ENCODE data around the gene PIM1. TPM values are rescaled to one million over a fixed set of nuclear protein-coding genes. Genes with fewer than 3 reads are reported as not detected.

PIM1 gene
- total and polyA plus RNA-seq, 9 of the 15 experiments (the other 6 are each of a cell fraction or from before 2014, with no cell fraction given): 19.0 to 789 (median 212) TPM

DNA sequence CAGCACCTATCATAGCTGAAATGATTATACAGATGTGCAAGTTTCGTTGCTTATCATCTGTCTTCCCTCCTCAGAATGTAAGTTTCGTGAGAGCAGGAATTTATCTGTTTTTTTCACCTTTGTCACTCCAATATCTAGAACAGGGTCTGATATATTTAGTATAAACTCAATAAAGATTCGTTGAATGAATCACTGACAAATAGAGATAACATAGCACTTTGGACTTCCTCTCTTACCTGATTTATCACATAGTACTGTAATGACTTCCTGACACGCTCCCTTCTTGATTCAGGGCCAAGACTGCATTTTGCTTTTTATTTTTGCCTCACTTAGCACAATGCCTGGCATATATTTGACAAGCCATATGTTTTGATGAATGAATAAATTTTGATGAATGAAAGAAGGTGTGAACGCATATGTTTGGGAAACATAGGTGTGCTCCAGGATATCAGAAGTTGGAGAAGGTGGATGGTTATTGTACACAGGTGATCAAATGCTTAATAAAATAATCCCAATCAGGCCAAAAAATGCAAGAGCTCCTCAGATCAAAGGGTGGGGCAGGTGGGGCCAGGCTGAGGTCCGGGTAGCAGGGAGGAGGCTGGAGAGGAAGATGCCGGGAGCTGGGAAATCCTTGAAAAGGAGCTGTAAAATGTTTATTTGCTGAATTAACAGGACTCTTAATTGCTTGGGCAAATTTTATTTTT is 33.0 kb downstream of the PIM1 start (continued):
- TF ChIP-seq ZNF778 (CRISPR knock-in tag; IDR thresholded peaks at IDR 0.05): no peak
- TF ChIP-seq SMARCC2 (IDR thresholded peaks at IDR 0.05; ENCODE audit: low read depth): no peak
- TF ChIP-seq ZNF583 (CRISPR knock-in tag; IDR thresholded peaks at IDR 0.05): no peak

DNA sequence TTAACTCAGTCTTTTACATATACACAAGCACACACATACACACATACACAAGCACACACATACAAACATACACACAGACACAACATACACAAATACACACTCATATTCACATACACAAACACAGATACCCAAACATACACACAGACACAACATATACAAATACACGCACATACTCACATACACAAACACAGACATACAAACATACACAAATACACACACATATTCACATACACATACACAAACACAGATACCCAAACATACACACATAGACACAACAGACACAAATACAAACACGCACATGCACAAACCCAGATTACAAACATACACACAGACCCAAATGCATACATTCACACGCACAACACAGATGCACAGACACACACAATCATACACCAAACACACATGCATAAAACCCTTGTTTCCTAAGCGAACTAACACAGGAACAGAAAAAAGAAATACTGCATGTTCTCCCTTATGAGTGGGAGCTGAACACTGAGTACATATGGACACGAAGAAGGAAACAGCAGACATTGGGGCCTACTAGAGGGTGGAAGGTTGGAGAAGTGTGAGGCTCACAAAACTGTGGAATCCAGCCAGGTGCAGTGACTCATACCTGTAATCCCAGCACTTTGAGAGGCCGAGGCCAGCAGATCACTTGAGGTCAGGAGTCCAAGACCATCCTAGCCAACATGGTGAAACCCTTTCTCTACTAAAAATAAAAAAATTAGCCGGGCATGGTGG is 34.2 kb downstream of the PIM1 start:
- Histone ChIP-seq H3K4me3 (no peak overlapping the region), H3K79me2 (ENCODE audit: control insufficient read depth, insufficient read depth, low read length) (peaks cover 7% of the 10 kb centered on the region; the same call in 1 of the 3 replicates), H3K9ac (ENCODE audit: insufficient read depth in 1 of 2, low read depth in 2 of 2, low read length in 2 of 2) (peak overlapping the region in 1 of 2 experiments; percentile 65; a peak in 2 of 4 replicates), H3K9me1 (ENCODE audit: control insufficient read depth, insufficient read depth, low read length) (no peaks in the 10 kb centered on the region), H3K9me3 (replicated peaks; ENCODE audit: control insufficient read depth, insufficient read depth, low read depth, low read length) (no peaks in the 10 kb centered on the region), H3K27me3 (ENCODE audit: control insufficient read depth in 2 of 2, insufficient read depth in 2 of 2, low read length in 2 of 2) (no peaks in the 10 kb centered on the region), H3K27ac (ENCODE audit: extremely low read depth, low read depth, low read length) (peak overlapping the region; percentile 83), H3K4me2 (ENCODE audit: insufficient read depth, low read length) (peak overlapping the region; percentile 42; the same call in 1 of the 2 replicates), H3K36me3 (ENCODE audit: control insufficient read depth, insufficient read depth, low read length) (no peaks in the 10 kb centered on the region; the same call in 2 of the 3 replicates), H2AFZ (ENCODE audit: low read depth, low read length) (peak overlapping the region; percentile 63), H4K20me1 (replicated peaks; ENCODE audit: control insufficient read depth, insufficient read depth, low read length) (no peaks in the 10 kb centered on the region), H3K4me1 (replicated peaks in 1 of 2; ENCODE audit: control insufficient read depth in 2 of 2, insufficient read depth in 2 of 2, low read length in 2 of 2) (peaks cover 60 to 72% of the 10 kb centered on the region in 2 experiments)
- 37% methylated on average over 7 of the region's 7 CpGs for WGBS (ENCODE audit: insufficient coverage, low coverage, missing lambda C conversion rate)
- in situ Hi-C loops (cut with MboI) (loop anchor here (10.0 kb wide), 1 partner anchor 149 kb away; no protein-coding TSS in a partner anchor), intact Hi-C loops (cut with micrococcal nuclease) (no loop called here)
- POLR2A ChIA-PET: interaction anchor here (0.5 to 2.2 kb wide), 6 partner anchors 10 to 223 kb away, joined by 3 to 7 read pairs (median 4); no protein-coding TSS in a partner anchor
- peak; percentile 53 for ATAC-seq
- peak in 2 of 4 experiments; percentile 34 to 88 for DNase-seq (ENCODE audit: extremely low read depth in 1 of 4, low spot score in 3 of 4)
- FAIRE-seq: peak; percentile 79
- no TSS peak for BruUV-seq (replicated peaks)
- CTCF ChIA-PET (ENCODE audit: low intra/inter-chr PET ratio): no interaction called here
- no peak; the same call in none of the 2 replicates for TF ChIP-seq MTA3 (IDR thresholded peaks at IDR 0.05; ENCODE audit: borderline replicate concordance)
- TF ChIP-seq SMAD1 (IDR thresholded peaks at IDR 0.05; ENCODE audit: low read depth, low read length, partially characterized antibody): no peak
- TF ChIP-seq, protein P1, sequence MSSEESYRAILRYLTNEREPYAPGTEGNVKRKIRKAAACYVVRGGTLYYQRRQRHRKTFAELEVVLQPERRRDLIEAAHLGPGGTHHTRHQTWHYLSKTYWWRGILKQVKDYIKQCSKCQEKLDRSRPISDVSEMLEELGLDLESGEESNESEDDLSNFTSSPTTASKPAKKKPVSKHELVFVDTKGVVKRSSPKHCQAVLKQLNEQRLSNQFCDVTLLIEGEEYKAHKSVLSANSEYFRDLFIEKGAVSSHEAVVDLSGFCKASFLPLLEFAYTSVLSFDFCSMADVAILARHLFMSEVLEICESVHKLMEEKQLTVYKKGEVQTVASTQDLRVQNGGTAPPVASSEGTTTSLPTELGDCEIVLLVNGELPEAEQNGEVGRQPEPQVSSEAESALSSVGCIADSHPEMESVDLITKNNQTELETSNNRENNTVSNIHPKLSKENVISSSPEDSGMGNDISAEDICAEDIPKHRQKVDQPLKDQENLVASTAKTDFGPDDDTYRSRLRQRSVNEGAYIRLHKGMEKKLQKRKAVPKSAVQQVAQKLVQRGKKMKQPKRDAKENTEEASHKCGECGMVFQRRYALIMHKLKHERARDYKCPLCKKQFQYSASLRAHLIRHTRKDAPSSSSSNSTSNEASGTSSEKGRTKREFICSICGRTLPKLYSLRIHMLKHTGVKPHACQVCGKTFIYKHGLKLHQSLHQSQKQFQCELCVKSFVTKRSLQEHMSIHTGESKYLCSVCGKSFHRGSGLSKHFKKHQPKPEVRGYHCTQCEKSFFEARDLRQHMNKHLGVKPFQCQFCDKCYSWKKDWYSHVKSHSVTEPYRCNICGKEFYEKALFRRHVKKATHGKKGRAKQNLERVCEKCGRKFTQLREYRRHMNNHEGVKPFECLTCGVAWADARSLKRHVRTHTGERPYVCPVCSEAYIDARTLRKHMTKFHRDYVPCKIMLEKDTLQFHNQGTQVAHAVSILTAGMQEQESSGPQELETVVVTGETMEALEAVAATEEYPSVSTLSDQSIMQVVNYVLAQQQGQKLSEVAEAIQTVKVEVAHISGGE (CRISPR knock-in tag; IDR thresholded peaks at IDR 0.05): 0 out of 6 replicates have a peak, but pooled peaks of 1 of the 3 experiments have one; percentile 39
- TF ChIP-seq NFRKB (IDR thresholded peaks at IDR 0.05; ENCODE audit: low read depth): peak; percentile 96
- TF ChIP-seq, protein P2, sequence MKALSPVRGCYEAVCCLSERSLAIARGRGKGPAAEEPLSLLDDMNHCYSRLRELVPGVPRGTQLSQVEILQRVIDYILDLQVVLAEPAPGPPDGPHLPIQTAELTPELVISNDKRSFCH (CRISPR knock-in tag; IDR thresholded peaks at IDR 0.05): no peak
- TF ChIP-seq, protein P2 (tag; IDR thresholded peaks at IDR 0.05): peak; percentile 76
- peak; percentile 67 for TF ChIP-seq NCOA1 (IDR thresholded peaks at IDR 0.05; ENCODE audit: low read depth)
- TF ChIP-seq, protein P3, sequence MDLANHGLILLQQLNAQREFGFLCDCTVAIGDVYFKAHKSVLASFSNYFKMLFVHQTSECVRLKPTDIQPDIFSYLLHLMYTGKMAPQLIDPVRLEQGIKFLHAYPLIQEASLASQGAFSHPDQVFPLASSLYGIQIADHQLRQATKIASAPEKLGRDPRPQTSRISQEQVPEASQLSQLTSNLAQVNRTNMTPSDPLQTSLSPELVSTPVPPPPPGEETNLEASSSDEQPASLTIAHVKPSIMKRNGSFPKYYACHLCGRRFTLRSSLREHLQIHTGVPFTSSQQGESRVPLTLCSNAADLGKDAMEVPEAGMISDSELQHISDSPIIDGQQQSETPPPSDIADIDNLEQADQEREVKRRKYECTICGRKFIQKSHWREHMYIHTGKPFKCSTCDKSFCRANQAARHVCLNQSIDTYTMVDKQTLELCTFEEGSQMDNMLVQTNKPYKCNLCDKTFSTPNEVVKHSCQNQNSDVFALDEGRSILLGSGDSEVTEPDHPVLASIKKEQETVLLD (IDR thresholded peaks at IDR 0.05): peak; percentile 84
- TF ChIP-seq TSC22D4 (tag; IDR thresholded peaks at IDR 0.05): peak; percentile 98; the same call in 1 of the 2 replicates
- no peak for TF ChIP-seq SLC30A9 (CRISPR knock-in tag; IDR thresholded peaks at IDR 0.05)
- peak; percentile 92 for TF ChIP-seq ARHGAP35 (IDR thresholded peaks at IDR 0.05; ENCODE audit: partially characterized antibody)
